Measurements from ENCODE around the gene TPSG1.

Gene TPSG1

GRCh38 chr16:1176280-1176897 lies 48.7 kb downstream of the TPSG1 start:
- DNase-seq (ENCODE audit: low spot score) = no peak

DNA sequence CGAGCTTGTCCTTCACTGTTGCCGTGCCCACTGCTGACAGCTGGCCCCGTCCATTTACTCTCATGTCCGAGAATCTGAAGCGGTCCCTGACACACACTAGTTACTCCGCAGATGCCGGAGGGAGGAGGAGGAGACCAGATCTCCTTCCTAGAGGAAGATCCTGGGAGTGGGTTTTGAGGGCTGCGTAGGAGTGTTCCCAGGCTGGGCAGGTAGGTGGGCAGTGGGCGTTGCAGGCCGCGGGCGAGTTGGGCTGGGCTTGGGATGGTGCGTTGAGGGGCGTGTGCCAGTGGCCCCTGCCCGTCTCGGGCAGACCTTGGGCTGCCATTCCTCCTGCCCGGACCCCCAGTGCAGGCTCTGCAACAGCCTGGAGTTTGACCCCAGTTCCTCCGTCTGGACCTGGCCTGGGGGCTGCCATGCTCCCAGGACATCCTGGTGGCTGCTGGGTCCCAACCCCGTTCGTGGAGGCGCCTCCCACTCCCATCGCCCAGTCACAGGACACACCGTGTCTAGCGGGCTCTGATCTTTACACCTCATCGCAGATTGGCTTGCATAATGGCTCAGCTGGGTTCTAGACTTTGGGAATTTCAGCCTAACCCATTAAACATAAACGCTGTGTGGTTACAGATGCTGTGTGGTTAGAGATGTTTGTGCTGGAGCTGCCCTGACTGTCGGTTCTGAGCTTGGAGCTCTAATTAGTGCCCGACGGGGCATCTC lies 49.3 kb downstream of the TPSG1 start:
- no peak for DNase-seq (ENCODE audit: low spot score)

DNA sequence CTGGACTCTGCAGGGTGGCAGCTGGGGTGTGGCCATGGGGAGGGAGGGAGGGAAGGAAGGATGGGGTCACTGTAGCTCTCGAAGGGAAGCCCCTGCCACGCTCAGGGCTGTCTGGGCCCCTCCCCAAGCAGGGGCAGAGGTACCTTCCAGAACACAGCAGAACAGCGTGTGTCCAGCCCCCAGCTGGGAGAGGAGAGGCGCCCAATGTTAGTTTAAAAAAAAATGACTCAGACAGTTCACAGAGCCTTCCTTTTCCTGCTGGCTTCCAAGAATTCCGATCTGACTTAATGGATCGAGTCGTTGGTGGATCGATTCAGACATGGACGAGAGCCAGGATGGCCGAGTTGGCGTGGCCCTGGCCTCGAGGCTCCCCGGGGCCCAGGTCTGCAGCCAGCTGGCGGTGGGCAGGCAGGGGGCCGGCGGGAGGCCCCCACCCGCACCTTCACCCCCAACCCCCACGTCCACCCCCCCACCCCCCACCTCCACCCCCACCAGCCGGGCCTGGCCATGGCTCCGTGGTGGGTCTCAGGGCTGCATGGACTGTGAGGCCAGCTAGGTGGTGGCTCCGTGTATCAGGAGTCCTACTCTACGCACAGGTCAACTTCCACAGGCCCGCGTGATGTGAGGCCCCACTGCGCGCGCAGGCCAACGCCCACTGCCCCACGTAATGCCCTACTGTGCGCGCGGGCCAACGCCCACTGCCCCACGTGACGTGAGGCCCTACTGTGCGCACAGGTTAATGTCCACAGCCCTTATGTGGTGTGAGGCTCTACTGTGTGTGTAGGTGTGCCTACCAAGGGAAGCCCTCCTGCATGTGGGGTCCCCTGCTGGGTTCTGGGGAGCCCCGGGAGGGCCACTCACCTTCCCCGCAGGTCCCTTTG lies 50.4 kb downstream of the TPSG1 start:
- no peak for DNase-seq (ENCODE audit: low spot score)

DNA sequence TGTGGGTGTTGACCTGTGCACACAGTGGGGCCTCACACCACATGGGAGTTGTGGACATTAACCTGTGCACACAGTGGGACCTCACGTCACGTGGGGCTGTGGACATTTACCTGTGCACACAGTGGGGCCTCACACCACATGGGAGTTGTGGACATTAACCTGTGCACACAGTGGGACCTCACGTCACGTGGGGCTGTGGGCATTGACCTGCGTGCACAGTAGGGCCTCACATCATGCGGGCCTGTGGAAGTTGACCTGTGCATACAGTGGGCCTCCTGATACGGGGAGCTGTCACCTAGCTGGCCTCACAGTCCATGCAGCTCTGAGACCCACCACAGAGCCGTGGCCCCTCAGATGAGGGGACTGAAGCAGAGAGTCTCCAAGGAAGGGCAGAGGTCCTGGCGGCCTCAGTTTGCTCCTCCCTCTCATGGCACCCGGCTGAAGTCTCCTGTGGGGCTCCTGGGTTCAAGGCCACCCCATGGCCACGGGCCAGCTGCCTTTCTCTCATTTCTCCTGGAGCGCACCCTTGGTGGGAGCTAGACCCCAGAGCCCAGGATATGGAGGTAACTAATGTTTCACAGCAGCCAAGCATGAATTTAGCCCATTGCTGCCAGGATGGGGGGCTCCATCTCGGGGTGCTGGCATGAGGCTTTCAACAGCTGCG lies 51.1 kb downstream of the TPSG1 start:
- no peak for DNase-seq (ENCODE audit: low spot score)

DNA sequence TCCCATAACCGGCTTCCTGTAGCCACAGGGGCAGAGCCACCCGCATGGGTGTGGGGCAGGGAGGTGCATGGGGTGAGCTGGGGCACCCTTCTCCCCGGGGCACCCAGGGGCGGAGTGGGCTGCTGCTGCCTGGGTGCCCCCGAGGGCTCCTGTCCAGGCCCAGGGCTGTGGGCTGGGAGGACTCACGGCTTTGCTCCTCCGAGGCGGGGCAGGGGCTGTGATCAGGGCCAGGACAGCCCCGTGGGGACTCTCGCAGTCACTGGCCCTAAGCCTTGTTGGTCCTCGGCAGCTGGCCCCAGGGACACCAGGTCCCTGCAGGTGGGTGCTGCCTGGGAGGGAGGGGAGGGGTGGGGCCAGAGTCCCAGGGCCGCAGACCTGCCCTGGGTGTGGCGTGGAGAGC lies 52.4 kb downstream of the TPSG1 start:
- DNase-seq (ENCODE audit: low spot score) = no peak

DNA sequence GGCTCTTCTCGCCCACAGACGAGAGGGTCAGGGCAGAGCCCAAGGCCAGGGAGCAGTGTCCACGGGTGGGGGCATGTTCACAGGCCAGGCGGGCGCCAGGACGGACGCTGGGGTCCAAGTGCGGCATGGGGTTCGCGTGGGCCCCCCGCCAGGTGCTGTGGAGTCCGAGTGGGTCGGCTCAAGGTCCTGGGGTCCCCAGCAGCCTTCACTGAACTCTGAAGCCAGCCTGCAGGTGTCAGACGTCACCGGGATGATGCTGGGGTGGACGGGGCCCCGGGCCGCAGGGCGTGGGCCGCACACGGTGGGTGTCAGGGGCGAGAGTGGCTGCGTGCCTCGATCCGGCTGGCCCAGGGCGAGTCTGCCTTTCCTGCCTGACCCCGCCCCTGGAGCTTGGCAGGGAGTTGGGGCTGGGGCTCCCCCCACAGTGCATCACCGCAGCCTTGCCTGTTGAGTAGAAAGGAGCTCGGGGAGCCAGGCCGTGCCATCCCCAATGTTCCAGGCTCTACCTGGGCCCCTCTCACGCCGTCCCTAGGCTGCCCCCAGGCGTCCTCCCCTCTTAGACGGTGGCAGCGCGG lies 53.1 kb downstream of the TPSG1 start:
- no peak for DNase-seq (ENCODE audit: low spot score)

All from left forelimb (tissue), 1 donor.